ENCODE results near the gene COMT. TPM values are rescaled to one million over a fixed set of nuclear protein-coding genes. Genes with fewer than 3 reads are reported as not detected.
A peak's percentile ranks its signal among the peaks of the same experiment; 100 is the strongest.

COMT gene
- total and polyA plus RNA-seq, 2 donors from 2014 or later = 118 to 244 TPM

GRCh38 chr22:19964701-19965386 lies 23.3 kb downstream of the COMT start:
- Histone ChIP-seq H3K4me1 (ENCODE audit: control insufficient read depth in 2 of 3, insufficient read depth in 2 of 3, low read depth in 1 of 3, low read length in 3 of 3) (peaks cover 0 to 29% (median 3%) of the 10 kb centered on the region in 3 donors), H3K36me3 (ENCODE audit: control insufficient read depth in 2 of 3, insufficient read depth in 3 of 3, low read length in 3 of 3) (peaks cover 0 to 10% (median 0%) of the 10 kb centered on the region in 3 donors), H3K27me3 (ENCODE audit: control insufficient read depth, insufficient read depth, low read length) (no peaks in the 10 kb centered on the region), H3K27ac (ENCODE audit: low read depth in 2 of 2, low read length in 2 of 2) (no peak overlapping the region), H3K4me3 (ENCODE audit: low read length in 3 of 3) (no peak overlapping the region), H3K9ac (ENCODE audit: low read length in 3 of 3) (no peak overlapping the region), H3K9me3 (ENCODE audit: control insufficient read depth in 2 of 3, insufficient read depth in 1 of 3, low read length in 3 of 3) (no peaks in the 10 kb centered on the region)
- TF ChIP-seq CTCF (IDR thresholded peaks at IDR 0.05; ENCODE audit: borderline replicate concordance, extremely low read depth, insufficient read depth) = no peak
- DNase-seq (peak in 1 of 5 donors; percentile 73), FAIRE-seq (no peak)
- intact Hi-C loops (cut with DNase I) = no loop called here

- intact Hi-C loops (cut with DNase I) = no loop called here
- no peak for TF ChIP-seq CTCF (IDR thresholded peaks at IDR 0.05; ENCODE audit: borderline replicate concordance, extremely low read depth, insufficient read depth)
- Histone ChIP-seq H3K9me3 (ENCODE audit: control insufficient read depth in 2 of 3, insufficient read depth in 1 of 3, low read length in 3 of 3) (no peaks in the 10 kb centered on the region), H3K9ac (ENCODE audit: low read length in 3 of 3) (no peak overlapping the region), H3K4me3 (ENCODE audit: low read length in 3 of 3) (no peak overlapping the region), H3K36me3 (ENCODE audit: control insufficient read depth in 2 of 3, insufficient read depth in 3 of 3, low read length in 3 of 3) (peaks cover 0 to 10% (median 0%) of the 10 kb centered on the region in 3 donors), H3K27ac (ENCODE audit: low read depth in 2 of 2, low read length in 2 of 2) (no peak overlapping the region), H3K27me3 (ENCODE audit: control insufficient read depth, insufficient read depth, low read length) (no peaks in the 10 kb centered on the region), H3K4me1 (ENCODE audit: control insufficient read depth in 2 of 3, insufficient read depth in 2 of 3, low read depth in 1 of 3, low read length in 3 of 3) (peaks cover 0 to 29% (median 0%) of the 10 kb centered on the region in 3 donors)
- FAIRE-seq (no peak), DNase-seq (peak in 1 of 5 donors; percentile 53)
Measured at GRCh38 chr22:19965771-19966709, 24.5 kb downstream of the COMT start.

DNA sequence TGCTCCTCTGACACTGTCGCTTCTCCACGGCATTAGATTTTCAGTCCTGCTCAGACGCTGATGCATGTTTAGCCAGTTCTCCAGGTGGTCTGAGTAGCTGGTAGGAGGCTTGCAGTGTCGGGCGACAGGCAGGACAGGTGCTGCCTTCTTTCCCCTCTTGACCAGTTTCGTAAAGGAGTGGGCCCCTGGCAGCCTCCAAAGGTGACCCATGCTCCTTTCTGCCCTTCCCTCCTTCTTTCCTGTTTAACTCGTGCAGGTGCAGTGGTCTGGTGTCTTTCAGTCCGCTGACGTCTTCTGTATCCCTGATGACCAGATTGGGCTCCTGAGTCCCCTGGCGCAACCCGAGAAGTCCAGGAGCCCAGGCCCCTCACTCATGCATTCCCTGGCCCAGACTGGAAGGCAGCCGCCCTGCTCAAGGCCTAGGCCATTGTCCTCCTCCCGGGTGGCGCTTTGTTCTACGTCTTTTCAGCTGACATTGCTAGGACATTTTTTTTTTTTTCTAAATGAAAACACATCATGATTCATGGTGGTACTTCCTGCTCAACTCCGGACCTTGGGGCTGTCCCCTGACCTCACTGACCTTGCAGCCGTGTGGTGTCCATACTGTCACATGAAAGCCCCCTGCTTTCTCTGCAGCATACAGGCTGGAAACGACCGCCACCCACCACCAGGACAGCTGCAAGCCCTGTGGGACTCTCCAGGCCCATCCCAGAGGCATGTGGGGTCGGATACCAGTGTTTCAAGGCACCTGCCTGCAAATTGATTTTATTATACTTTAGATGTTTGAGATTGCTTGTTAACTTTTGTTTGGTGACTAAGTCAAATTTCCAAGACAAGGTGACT lies 25.6 kb downstream of the COMT start:
- DNase-seq = peak in 1 of 5 donors; percentile 68
- H3K36me3 ChIP-seq (ENCODE audit: control insufficient read depth in 2 of 3, insufficient read depth in 3 of 3, low read length in 3 of 3) = peaks cover 0 to 14% (median 2%) of the 10 kb centered on the region in 3 donors
- intact Hi-C loops (cut with DNase I) = no loop called here
- H3K27me3 ChIP-seq (ENCODE audit: control insufficient read depth, insufficient read depth, low read length) = no peaks in the 10 kb centered on the region
- H3K9me3 ChIP-seq (ENCODE audit: control insufficient read depth in 2 of 3, insufficient read depth in 1 of 3, low read length in 3 of 3) = no peaks in the 10 kb centered on the region
- H3K4me1 ChIP-seq (ENCODE audit: control insufficient read depth in 2 of 3, insufficient read depth in 2 of 3, low read depth in 1 of 3, low read length in 3 of 3) = peaks cover 0 to 31% (median 0%) of the 10 kb centered on the region in 3 donors
- no peak for TF ChIP-seq CTCF (IDR thresholded peaks at IDR 0.05; ENCODE audit: borderline replicate concordance, extremely low read depth, insufficient read depth)
- no peak overlapping the region for H3K4me3 ChIP-seq (ENCODE audit: low read length in 3 of 3)
- no peak for FAIRE-seq
- H3K9ac ChIP-seq (ENCODE audit: low read length in 3 of 3) = no peak overlapping the region
- no peak overlapping the region for H3K27ac ChIP-seq (ENCODE audit: low read depth in 2 of 2, low read length in 2 of 2)
